Glomerular endothelial cell (primary cell): ENCODE data around the gene CCDC70. TPM values are rescaled to one million over a fixed set of nuclear protein-coding genes. Genes with fewer than 3 reads are reported as not detected.

Experiments
- DNase-seq: peaks from one replicate; pipeline ENCODE4 v3.0.0-alpha.2; 2011; ENCODE audit warnings: low read depth, low spot score; ENCODE audit errors: extremely low read depth
- total RNA-seq: library from RNA; depleted of rRNA; stranded (reverse); fragments of >200 nt; gene quantifications from 2 replicates; pipeline ENCODE4 v1.2.3, GENCODE V29; 2015

The CCDC70 gene
- total RNA-seq, 1 donor from 2014 or later: not detected

DNA sequence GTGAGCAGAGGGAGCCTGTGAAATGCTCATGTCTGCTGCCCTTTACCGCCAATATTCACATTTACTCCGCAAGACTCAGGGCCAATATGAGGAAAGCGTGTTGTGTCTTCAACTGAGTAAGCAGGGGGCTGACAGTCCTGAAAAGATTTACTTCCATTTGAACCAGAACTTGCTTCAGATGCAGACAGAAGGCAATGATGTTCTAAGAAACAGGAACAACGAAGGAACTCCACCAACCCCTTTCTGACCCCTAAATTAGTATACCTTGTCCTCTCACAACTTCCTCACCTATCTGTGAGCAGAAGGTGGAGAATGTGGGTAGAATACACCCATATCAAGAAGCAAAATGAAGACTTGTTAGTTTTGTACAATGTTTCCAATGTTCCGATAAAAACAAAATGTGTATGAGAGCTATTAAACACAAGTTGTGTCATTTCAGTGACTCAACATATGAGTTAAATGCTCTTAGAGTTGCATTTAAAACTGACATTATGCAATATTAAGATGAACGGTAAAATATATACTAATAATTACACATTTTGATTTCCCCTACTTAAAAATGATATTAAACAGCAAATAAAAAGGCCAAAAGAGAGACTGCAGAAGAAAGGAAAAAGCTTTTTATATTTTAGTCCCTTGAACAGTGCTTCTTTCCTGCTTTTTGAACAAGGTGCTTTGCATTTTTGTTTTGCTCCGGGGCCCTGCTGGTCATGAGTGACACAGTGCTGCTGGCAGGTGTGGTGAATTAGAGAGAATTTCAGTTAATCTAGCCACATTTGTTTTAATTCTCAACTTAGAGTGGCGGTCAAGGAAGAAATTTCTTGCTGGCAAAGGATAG lies 32.8 kb upstream of the CCDC70 start:
- no peak for DNase-seq

GRCh38 chr13:51829568-51829899 lies 32.2 kb upstream of the CCDC70 start:
- DNase-seq: no peak

GRCh38 chr13:51831519-51831918 lies 30.2 kb upstream of the CCDC70 start:
- DNase-seq: no peak

- no peak for DNase-seq
Observed at GRCh38 chr13:51832471-51833152, 29.2 kb upstream of the CCDC70 start.

- no peak for DNase-seq
Observed at GRCh38 chr13:51833980-51834379, 27.8 kb upstream of the CCDC70 start.

GRCh38 chr13:51834581-51835171 lies 27.1 kb upstream of the CCDC70 start:
- no peak for DNase-seq

- no peak for DNase-seq
Observed at GRCh38 chr13:51837016-51837415, 24.8 kb upstream of the CCDC70 start.

- no peak for DNase-seq
Observed at GRCh38 chr13:51838240-51838846, 23.4 kb upstream of the CCDC70 start.

DNA sequence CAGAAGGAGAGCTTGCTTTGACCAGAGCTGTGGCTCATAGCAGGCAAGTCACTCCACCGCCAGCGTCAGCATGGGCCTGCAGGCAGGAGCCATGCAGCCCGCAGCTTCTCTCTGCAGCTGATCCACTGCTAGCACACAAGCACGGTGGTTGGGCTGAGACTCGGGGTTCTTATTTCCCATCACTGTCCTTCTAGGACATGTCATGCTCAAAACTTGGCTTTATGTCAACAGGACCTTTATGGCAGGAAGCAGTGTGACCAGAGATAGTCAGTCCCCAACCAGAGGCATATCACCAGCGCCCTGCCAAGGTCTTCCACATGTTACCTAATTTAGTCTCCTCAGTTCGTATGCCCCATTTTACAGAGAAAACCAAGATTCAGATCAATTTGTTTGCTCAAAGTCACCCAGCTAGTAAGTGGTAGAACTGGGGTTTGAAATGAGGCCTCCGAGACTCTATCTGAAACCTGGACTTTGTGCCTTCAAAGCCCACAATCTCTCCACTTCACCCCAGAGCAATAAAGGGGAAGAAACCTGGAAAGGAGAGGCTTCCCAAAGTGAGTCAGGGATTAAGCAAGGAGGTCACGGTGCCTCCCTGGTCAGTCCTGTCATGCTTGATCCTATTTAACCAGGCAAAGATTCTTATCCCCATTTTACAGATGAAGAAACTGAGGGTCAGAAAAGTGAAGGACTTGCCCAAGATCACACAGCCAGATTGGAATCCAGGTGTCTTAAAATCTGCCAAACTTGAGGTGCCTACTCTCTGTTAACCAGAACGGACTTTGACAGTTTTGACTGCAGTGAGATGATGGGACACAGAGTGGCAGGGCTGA lies 21.8 kb upstream of the CCDC70 start:
- DNase-seq: no peak

- DNase-seq: no peak
Observed at GRCh38 chr13:51840917-51841316, 20.9 kb upstream of the CCDC70 start.

GRCh38 chr13:51841732-51842131 lies 20.0 kb upstream of the CCDC70 start:
- DNase-seq: no peak

DNA sequence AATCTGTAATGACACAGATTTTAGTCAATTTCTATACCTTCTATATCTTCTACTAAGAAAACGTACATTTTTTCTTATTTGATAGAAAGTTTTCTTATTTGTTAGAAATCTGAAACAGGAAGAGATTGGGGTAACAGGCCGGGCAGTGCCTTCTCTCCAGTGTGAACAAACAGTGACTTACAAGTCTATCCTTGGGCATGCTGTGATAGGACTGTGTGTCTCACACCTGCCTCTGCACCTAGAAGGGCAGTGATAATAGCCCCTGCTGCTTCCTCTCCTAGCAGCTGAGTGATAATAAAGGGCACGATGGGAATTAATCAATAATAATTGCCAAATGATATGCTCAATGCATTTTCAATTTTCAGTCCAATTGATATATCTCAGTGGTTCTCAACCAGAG lies 18.2 kb upstream of the CCDC70 start:
- DNase-seq: no peak

DNA sequence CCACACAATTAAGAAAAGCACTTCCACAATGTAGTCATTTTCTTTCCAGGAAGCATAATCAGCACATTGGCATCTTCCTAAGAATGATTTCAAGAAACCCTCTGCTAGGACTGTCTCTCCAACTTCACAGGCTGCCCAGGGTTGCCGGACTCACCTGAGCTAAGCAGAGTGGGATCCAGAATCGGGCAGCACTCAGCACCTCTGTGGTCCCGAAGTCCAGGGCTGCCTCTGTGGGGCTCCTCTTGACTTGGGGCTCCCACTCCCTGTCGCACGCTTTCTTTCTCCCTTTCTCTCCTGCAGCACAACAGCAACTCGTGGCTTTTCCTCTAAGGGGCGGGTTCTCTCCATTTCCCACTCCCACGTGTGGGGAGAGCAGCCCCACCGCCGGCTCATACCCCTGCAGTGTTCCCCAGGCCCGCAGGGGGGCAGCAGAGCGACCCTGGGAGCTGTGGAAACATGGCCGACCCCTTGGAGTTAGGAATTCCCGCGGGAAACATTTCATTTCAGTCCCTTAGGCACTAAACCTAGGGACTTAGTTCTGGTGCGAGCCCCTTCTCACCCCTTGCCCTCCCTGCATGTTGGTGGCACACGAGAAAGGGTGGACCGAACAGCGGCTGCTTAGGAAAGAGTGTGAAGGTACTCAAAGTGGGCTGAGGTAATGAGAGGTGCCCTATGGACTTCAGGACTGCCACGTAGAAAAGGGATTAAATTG lies 16.8 kb upstream of the CCDC70 start, which contains the start of gene TMEM272:
Gene TMEM272, minus strand, starts transcription at position 316 of the 712 bp plus-strand sequence. CDS start 6,647 bp downstream, outside the sequence.
- no peak for DNase-seq

DNA sequence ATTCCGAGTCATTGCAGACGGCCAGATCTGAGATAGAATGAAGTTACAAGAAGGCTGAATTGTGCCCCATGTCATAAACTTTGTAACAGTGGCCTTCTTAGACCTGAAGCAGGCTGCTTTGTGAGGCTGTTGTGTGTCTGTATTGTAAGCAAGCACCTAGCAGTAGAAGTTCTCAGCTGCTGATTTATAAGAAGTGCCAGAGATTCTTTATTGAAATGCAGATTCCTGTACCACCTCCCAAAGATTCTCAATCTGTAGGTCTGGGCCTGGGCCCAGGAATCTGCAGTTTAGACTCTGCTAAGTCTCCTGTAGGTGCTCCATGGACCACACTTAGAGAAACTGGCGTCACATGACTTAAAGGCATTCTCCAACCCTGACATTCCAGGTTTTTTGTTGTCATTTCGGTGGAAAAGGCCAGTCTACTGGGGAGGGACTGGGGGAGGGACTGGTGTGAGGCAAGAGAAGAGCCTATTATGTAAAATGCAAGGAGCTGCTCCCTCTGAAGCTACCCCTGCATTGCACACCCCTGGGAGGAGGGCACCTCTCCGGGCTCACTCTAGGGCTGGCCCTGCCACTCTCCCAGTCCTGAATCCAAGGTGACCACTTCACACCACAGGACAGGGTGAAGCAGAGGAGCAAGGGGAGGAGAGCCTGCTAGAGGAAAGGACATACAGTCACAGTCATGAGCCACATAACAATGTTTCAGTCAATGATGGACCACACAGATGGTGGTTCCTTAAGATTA lies 16.0 kb upstream of the CCDC70 start:
- DNase-seq: no peak

DNA sequence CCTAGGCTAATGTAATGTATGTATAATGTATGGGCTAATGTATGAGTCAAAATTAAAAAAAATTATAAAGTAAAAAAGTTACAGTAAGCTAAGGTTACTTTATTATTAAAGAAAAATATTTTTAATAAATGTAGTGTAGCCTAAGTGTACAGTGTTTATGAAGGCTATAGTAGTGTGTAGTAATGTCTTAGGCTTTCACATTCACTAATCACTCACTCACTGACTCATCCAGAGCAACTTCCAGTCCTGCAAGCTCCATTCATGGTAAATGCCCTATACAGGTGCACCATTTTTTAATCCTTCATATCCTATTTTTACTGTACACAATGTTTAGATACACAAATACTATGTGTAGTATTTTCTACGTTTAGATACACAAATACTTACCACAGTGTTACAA lies 15.0 kb upstream of the CCDC70 start:
- DNase-seq: no peak

GRCh38 chr13:51848674-51849073 lies 13.1 kb upstream of the CCDC70 start:
- DNase-seq: no peak

DNA sequence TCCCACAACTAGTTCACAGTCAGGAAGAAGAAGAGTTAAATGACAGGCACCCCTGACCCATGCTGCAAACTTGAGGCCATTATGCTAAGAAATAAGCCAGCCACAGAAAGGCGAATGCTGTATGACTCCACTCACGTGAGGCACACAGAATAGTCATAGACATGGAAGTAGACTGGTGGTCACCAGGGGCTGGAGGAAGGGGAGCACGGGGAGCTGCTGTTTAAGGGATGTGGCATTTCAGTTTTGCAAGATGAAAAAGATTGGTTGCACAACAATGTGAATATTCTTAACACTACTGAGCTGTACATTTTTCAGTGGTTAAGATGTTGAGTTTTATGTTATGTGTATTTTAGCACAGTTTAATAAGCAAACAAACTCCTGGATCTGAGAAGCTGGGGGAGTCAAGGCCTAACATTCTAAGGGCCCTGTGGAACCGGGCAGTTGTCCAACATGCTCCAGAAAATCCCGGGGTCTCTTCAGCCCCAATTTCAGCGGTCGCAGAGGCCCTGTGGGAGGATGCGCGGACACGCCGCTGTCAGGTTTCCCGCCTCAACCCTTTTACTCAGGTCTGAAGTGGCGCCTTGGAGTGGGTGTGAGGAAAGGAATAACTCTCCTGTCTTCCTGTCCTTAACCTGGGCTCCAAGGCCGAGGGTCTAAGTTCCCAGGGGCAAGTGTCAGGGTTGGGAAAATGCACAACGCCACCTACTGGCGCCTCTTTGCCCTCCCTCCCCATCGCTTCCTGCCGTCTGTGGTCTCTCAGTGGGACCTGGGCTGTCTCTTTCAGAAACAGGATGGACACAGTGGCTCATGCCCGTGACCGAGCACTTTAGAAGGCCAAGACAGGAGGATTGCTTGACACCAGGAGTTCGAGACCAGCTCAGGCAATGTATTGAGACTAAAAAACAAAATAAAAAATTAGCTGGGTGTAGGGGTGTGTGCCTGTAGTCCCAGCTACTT lies 12.3 kb upstream of the CCDC70 start:
- no peak for DNase-seq
